HCT116 (cell line): ENCODE results near the gene RABGGTA. TPM values are rescaled to one million over a fixed set of nuclear protein-coding genes. Genes with fewer than 3 reads are reported as not detected.

Source experiments
- ATAC-seq: fragments of 200-7000 bp; cut with Tn5 transposase; 2 replicates; pipeline ENCODE4 v1.9.1; 2020; ENCODE audit warnings: mild to moderate bottlenecking, moderate library complexity
- BruUV-seq: library from RNA; stranded (reverse); fragments of 400-500 nt; replicated peaks from 2 replicates; lab custom pipeline; 2021; lab: Mats Ljungman, UMichigan
- CTCF ChIA-PET: fragments of 300-600 bp; sonication (Branson Sonifier 250); formaldehyde crosslinking; loops from one replicate; lab custom pipeline; 2021; ENCODE audit warnings: antibody characterized with exemption; lab: Charles Lee
- POLR2A ChIA-PET: fragments of 300-600, 350-600 bp; sonication (Branson Sonifier 250); formaldehyde crosslinking; loops from one replicate; lab custom pipeline; 2021; ENCODE audit warnings: antibody characterized with exemption; lab: Charles Lee
- RAD21 ChIA-PET, 2 experiments: fragments of 300-600 bp; sonication (Branson Sonifier 250); formaldehyde crosslinking; loops; one replicate each; lab custom pipeline; 2023; ENCODE audit warnings: low total read pairs in 2 of 2; ENCODE audit not compliant: uncharacterized antibody in 2 of 2, unreplicated experiment in 2 of 2, low non-redundant PET in 1 of 2; lab: Charles Lee
- DNase-seq: peaks from one replicate; pipeline ENCODE4 v3.0.0-alpha.2; 2010; ENCODE audit warnings: low read depth, low spot score
- H2AFZ ChIP-seq: fragments of 200-600 bp; shearing (Covaris generic), sonication (generic); 2 replicates; pipeline ENCODE4 v1.6.1; 2017; ENCODE audit warnings: low read depth, mixed run types, mixed read lengths, antibody characterized with exemption, low read length; ENCODE audit not compliant: poor library complexity, severe bottlenecking
- H3K27ac ChIP-seq: 2 replicates; pipeline ENCODE4 v1.5.1; 2012; ENCODE audit warnings: low read depth, low read length
- H3K27me3 ChIP-seq: fragments of 200-600 bp; sonication (generic); 2 replicates; pipeline ENCODE4 v1.6.1; 2016; ENCODE audit warnings: mixed run types, low read length, mixed read lengths; ENCODE audit not compliant: insufficient read depth
- H3K36me3 ChIP-seq, 2 experiments: fragments of 200-500 bp in 1 of 2; fragments of 200-600 bp in 1 of 2; sonication (Bioruptor generic) in 1 of 2; sonication (generic) in 1 of 2; 2 replicates each; pipeline versions ENCODE4 v1.5.1 to v1.6.1; 2014 to 2016; ENCODE audit warnings: low read length in 2 of 2, inconsistent platforms in 1 of 2, mixed read lengths in 1 of 2, mixed run types in 1 of 2; ENCODE audit not compliant: insufficient read depth in 2 of 2, control insufficient read depth in 1 of 2
- H3K4me1 ChIP-seq, 2 experiments: fragments of 200-600 bp in 1 of 2; sonication (generic) in 1 of 2; 2 replicates each; pipeline versions ENCODE4 v1.5.1 to v1.6.1; 2012 to 2017; ENCODE audit warnings: low read length in 2 of 2, inconsistent platforms in 1 of 2, mild to moderate bottlenecking in 1 of 2, mixed read lengths in 1 of 2, mixed run types in 1 of 2, moderate library complexity in 1 of 2; ENCODE audit not compliant: insufficient read depth in 2 of 2, control insufficient read depth in 1 of 2
- H3K4me2 ChIP-seq: fragments of 200-600 bp; sonication (generic); 2 replicates; pipeline ENCODE4 v1.6.1; 2017; ENCODE audit warnings: mixed run types, low read length, mixed read lengths
- H3K4me3 ChIP-seq, 2 experiments: fragments of 200-600 bp in 1 of 2; sonication (generic) in 1 of 2; replicated peaks in 1 of 2; 2 replicates each; pipeline ENCODE4 v1.5.1; 2011 to 2016; ENCODE audit warnings: low read length in 2 of 2, control low read depth in 1 of 2, low read depth in 1 of 2, mild to moderate bottlenecking in 1 of 2, mixed read lengths in 1 of 2, mixed run types in 1 of 2
- H3K79me2 ChIP-seq: fragments of 200-600 bp; sonication (generic); 2 replicates; pipeline ENCODE4 v1.6.1; 2017; ENCODE audit warnings: mild to moderate bottlenecking, mixed run types, low read length, moderate library complexity, mixed read lengths; ENCODE audit not compliant: insufficient read depth
- H3K9ac ChIP-seq: fragments of 200-600 bp; sonication (generic); 2 replicates; pipeline ENCODE4 v1.6.1; 2016; ENCODE audit warnings: low read length, mixed read lengths
- H3K9me2 ChIP-seq: fragments of 200-600 bp; sonication (generic), shearing (Covaris generic); 2 replicates; pipeline ENCODE4 v1.6.1; 2017; ENCODE audit warnings: mixed run types, mild to moderate bottlenecking, moderate library complexity; ENCODE audit not compliant: insufficient read depth
- H3K9me3 ChIP-seq, 2 experiments: fragments of 200-500 bp in 1 of 2; fragments of 200-600 bp in 1 of 2; sonication (Bioruptor generic) in 1 of 2; sonication (generic) in 1 of 2; 2 replicates each; pipeline ENCODE4 v1.6.1; 2014 to 2017; ENCODE audit warnings: low read length in 2 of 2, mixed read lengths in 2 of 2, inconsistent platforms in 1 of 2, low read depth in 1 of 2, mild to moderate bottlenecking in 1 of 2, mixed run types in 1 of 2, moderate library complexity in 1 of 2; ENCODE audit not compliant: control insufficient read depth in 1 of 2, insufficient read depth in 1 of 2
- H4K20me1 ChIP-seq: fragments of 200-600 bp; sonication (generic), shearing (Covaris generic); 2 replicates; pipeline ENCODE4 v1.6.1; 2017; ENCODE audit warnings: mixed run types, mild to moderate bottlenecking, moderate library complexity; ENCODE audit not compliant: insufficient read depth
- FOSL1 ChIP-seq: IDR thresholded peaks from 2 replicates; pipeline ENCODE4 v1.6.1; 2012; ENCODE audit warnings: low read depth
- MAX ChIP-seq: IDR thresholded peaks from 2 replicates; pipeline ENCODE4 v1.6.1; 2012
- POLR2A ChIP-seq: IDR thresholded peaks from 2 replicates; pipeline ENCODE4 v1.7.0; 2011; ENCODE audit warnings: borderline replicate concordance; ENCODE audit not compliant: insufficient read depth, insufficient read length; ENCODE audit errors: extremely low read depth
- RAD21 ChIP-seq: IDR thresholded peaks from 2 replicates; pipeline ENCODE4 v1.6.1; 2012; ENCODE audit warnings: low read depth, mild to moderate bottlenecking
- REST ChIP-seq: IDR thresholded peaks from 2 replicates; pipeline ENCODE4 v1.6.1; 2012; ENCODE audit warnings: low read depth
- SIN3A ChIP-seq: IDR thresholded peaks from 2 replicates; pipeline ENCODE4 v1.6.1; 2012; ENCODE audit warnings: low read depth
- SRF ChIP-seq: IDR thresholded peaks from 2 replicates; pipeline ENCODE4 v1.6.1; 2012; ENCODE audit warnings: low read depth
- TCF7L2 ChIP-seq: IDR thresholded peaks from 2 replicates; pipeline ENCODE4 v1.7.0; 2011; ENCODE audit warnings: borderline replicate concordance, inconsistent platforms; ENCODE audit not compliant: insufficient read depth, insufficient read length; ENCODE audit errors: extremely low read depth
- ZFX ChIP-seq: fragments of 450-650 bp; IDR thresholded peaks from 2 replicates; pipeline ENCODE4 v1.6.1; 2017
- intact Hi-C: fragments of 100-400 bp; cut with micrococcal nuclease; formaldehyde crosslinking; loops from 2 replicates; pipeline ENCODE4 v1.10.0; 2022
- total RNA-seq: library from RNA; stranded (reverse); gene quantifications from one replicate; pipeline ENCODE4 v1.2.1, GENCODE V29; 2021; ENCODE audit not compliant: unreplicated experiment

Gene RABGGTA
- total RNA-seq, 1 experiment from 2014 or later: 40.8 TPM

- Histone ChIP-seq H3K9ac (no peak overlapping the region), H3K27ac (no peak overlapping the region), H3K9me3 (no peaks in the 10 kb centered on the region), H2AFZ (no peak overlapping the region), H3K27me3 (no peaks in the 10 kb centered on the region), H4K20me1 (no peaks in the 10 kb centered on the region), H3K79me2 (no peaks in the 10 kb centered on the region), H3K4me2 (no peak overlapping the region), H3K4me3 (no peak overlapping the region), H3K9me2 (no peaks in the 10 kb centered on the region), H3K36me3 (no peaks in the 10 kb centered on the region; a peak in 1 of 4 replicates), H3K4me1 (peaks cover 10 to 17% of the 10 kb centered on the region in 2 experiments)
- ChIA-PET POLR2A (no interaction called here), CTCF (no interaction called here), RAD21 (no interaction called here)
- no peak for TF ChIP-seq ZFX
- TF ChIP-seq SRF: no peak
- no peak for TF ChIP-seq RAD21
- no peak for TF ChIP-seq REST
- TF ChIP-seq POLR2A: no peak
- TF ChIP-seq MAX: no peak
- no peak for TF ChIP-seq FOSL1
- TF ChIP-seq TCF7L2: no peak
- TF ChIP-seq SIN3A: no peak
- no peak for DNase-seq
- intact Hi-C loops: no loop called here
- ATAC-seq: no peak
- no TSS peak for BruUV-seq
These were observed 16.6 kb downstream of the RABGGTA start for GRCh38 chr14:24254630-24255392.
